Retinal pigment epithelial cell (primary cell): ENCODE data around the gene CORO2A.
A peak's percentile ranks its signal among the peaks of the same experiment; 100 is the strongest.

Experiments
- DNase-seq: peaks from one replicate; pipeline ENCODE4 v3.0.0-alpha.2; 2010; ENCODE audit warnings: low read depth
- H3K4me3 ChIP-seq: 2 replicates; pipeline ENCODE4 v1.5.1; 2011; ENCODE audit warnings: mild to moderate bottlenecking, low read length, control low read depth, moderate library complexity
- TF ChIP-seq, protein P1 (sequence below): conservative IDR thresholded peaks from 2 replicates; pipeline ENCODE4 v1.5.1; 2011; ENCODE audit warnings: low read depth, low read length, control low read depth, inconsistent platforms

Gene CORO2A

DNA sequence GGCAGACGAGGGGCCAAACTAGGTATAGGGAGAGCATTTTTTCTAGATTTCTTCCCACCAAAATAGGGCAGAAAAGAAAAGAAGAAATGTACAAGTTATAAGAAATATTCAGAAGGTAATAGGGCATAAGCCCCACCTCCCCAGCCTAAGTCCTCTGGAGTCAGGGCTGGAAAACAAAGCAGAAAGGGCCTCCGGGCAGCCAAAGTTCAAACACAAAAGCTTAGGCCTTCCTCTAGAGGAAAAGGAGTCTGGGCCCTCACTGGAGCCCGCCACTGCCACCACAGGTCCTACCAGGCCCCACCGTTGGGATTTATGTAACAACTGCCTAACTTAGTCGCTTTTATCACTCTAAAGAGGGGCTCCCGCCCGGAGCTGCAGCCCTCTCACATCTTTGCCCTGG, 35.4 kb upstream of the CORO2A start:
- no peak for DNase-seq
- no peak overlapping the region for H3K4me3 ChIP-seq
- TF ChIP-seq, protein P1, sequence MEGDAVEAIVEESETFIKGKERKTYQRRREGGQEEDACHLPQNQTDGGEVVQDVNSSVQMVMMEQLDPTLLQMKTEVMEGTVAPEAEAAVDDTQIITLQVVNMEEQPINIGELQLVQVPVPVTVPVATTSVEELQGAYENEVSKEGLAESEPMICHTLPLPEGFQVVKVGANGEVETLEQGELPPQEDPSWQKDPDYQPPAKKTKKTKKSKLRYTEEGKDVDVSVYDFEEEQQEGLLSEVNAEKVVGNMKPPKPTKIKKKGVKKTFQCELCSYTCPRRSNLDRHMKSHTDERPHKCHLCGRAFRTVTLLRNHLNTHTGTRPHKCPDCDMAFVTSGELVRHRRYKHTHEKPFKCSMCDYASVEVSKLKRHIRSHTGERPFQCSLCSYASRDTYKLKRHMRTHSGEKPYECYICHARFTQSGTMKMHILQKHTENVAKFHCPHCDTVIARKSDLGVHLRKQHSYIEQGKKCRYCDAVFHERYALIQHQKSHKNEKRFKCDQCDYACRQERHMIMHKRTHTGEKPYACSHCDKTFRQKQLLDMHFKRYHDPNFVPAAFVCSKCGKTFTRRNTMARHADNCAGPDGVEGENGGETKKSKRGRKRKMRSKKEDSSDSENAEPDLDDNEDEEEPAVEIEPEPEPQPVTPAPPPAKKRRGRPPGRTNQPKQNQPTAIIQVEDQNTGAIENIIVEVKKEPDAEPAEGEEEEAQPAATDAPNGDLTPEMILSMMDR: no peak

DNA sequence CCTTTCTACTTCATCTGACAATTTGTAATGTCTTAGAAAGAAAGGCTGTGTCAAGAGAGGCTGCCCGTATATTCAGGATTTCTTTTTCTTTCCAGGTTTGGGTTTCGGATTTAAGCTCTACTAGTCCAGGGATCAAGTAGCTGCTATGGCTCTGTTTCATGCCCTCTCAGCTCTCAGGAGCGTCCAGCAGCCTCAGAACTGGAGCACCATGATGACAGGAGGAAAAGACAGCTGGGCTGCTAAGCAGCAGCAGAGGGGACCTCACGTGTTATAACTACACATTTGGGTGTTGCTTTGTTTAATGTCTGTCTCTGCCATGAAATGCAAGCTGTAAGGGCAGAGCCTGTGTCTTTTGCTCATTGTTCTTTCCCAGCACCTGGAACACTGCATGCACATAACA, 34.5 kb upstream of the CORO2A start:
- H3K4me3 ChIP-seq: no peak overlapping the region
- TF ChIP-seq, protein P1: no peak
- no peak for DNase-seq

DNA sequence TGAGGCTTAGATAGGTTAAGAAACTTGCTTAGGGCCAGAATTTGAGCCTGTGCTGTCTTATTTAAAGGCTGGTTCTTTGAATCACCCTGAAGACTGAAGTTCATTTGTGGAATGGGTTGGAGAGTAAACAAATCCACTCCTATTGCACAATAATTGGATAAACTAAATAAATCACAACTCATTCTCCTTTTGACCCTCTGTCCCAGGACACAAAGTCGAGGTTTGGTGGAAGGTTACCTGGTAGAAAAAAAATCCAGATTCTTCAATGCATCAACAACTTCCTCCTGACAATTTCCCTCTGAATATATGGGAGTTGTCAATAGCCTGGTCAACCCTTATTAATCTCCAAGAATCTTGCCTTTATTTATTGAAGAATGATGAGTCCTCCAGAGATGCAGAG, 34.1 kb upstream of the CORO2A start:
- TF ChIP-seq, protein P1: no peak
- no peak overlapping the region for H3K4me3 ChIP-seq

DNA sequence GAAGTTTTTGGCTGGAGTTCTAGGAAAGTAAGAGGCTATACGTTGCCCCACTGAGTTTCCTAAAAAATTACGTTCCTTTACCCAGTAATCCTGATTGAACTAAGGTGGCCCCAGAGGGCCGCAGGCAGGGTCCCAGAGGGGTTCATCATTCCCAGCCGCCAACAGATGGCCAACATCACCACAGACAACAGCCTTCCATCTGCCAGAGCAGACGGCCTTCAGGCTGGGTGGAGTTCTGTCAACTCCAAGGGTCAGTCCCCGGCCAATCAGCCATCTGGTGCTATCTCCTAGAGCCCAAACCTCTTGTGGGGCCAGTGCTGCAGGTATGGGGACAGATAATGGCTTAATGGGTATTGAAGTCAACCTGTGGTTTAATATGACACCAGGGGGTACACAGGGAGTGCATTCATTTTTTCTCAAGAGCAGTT, 32.6 kb upstream of the CORO2A start:
- H3K4me3 ChIP-seq: no peak overlapping the region
- DNase-seq: no peak
- TF ChIP-seq, protein P1: no peak

More for the DNA sequence above, 34.1 kb upstream of the CORO2A start:
- DNase-seq: no peak

DNA sequence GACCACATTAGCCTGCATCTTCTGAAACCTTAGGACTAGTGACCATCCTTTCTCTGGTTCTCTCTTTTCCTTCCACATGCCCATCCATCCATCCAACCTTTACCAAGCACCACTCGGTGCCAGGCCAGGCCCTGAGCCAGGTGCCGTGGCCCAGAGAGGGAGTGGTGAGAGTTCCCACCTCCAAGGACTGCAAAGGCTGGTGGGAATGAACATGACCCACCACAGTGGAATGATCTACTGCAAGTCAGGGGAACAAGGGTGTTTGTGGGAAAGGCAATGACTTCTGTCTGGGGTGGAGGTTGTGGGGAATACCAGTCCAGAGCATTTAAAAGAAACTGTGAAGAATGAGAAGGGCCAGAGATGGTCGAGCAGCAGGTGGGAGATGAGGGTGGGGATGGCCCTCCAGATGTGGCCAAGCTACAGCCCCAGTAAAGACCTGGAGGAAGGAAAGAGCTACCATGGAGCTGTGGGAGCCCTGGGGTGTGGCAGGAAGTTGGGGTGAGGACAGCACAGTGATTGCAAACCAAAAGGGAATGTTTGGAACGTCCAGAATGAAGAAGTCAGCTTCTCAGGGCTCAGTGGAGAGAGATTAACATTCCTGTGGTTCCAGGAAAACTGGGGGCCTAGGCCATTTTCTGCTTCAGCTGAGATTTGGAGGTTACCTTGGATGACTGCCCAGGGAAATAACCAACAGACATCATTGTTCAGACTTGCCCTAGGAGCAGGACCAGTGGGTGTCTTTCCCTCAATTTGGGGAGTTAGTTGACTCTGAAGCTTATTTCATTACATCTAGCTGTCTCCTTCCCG, 30.7 kb upstream of the CORO2A start:
- TF ChIP-seq, protein P1: no peak
- peak; percentile 99 for DNase-seq

DNA sequence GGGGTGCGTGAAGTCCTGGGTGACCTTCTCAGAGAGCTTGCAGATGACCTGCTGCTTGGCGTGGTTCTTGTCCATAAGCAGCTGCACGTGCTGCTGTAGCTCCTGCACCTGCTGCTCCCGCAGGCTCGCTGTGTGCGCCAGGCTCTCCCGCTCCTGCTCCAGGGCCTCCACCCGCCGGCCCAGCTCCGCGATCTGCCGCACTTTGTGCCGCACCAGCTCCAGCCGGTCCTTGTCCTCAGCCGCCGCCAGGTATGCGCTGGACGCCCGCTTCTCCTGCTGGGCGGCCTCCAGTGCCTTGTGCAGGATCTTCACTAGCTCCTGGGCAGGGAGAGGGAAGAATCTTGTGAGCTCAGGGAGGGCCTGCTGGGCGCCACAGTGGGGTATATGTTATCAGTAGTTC, 28.5 kb upstream of the CORO2A start:
- no peak overlapping the region for H3K4me3 ChIP-seq
- TF ChIP-seq, protein P1: no peak
- no peak for DNase-seq

More for the DNA sequence above, 30.7 kb upstream of the CORO2A start:
- no peak overlapping the region for H3K4me3 ChIP-seq

DNA sequence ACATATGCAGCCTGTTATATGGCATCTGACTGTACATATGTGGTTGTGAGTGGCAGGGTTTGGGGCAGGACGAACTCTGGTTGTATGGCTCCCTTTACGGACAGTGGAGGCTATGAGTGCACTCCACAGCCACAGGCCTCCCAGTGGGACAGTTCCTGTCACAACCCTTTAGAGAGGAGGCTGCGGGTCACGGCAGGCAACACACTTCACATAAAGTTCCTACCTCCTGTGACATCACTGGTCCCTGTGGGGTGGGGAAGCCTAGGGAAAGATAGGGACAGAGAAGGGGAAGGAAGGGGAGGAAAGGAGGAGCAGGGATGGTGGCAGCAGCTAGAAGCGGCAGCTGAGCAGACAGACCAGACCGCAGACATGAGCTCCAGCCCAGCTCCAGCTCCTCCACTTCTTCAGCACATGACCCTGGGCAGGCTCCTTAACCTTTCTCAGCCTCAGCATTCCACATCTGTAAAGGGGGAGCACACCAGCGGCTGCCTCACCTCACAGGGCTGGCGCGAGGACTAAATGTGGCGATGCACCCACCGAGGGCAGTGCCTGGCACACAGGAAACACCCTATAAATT, 27.4 kb upstream of the CORO2A start:
- TF ChIP-seq, protein P1: no peak
- H3K4me3 ChIP-seq: no peak overlapping the region
- no peak for DNase-seq
